HepG2 (cell line): Measurements from ENCODE around the gene LRRC8E.

Experiments used
- ASH2L ChIP-seq: fragments of 300-600, 200-600 bp; sonication (generic); IDR thresholded peaks from 2 replicates; pipeline ENCODE4 v1.7.0; 2017; ENCODE audit warnings: low read depth, mild to moderate bottlenecking, moderate library complexity, mixed read lengths, low read length; ENCODE audit not compliant: insufficient read length
- MEF2D ChIP-seq: sonication (generic); formaldehyde crosslinking; IDR thresholded peaks from 2 replicates; pipeline ENCODE4 v1.5.1; 2020; ENCODE audit warnings: mild to moderate bottlenecking, missing genetic modification reagents
- MIER2 ChIP-seq: IDR thresholded peaks from 2 replicates; pipeline ENCODE4 v1.6.1; 2016; ENCODE audit warnings: missing biosample characterization, missing genetic modification reagents
- TARDBP ChIP-seq: sonication (generic); formaldehyde crosslinking; IDR thresholded peaks from 2 replicates; pipeline ENCODE4 v1.8.0; 2022; ENCODE audit warnings: mild to moderate bottlenecking, missing genetic modification reagents
- ZNF749 ChIP-seq: sonication (generic); formaldehyde crosslinking; IDR thresholded peaks from 2 replicates; pipeline ENCODE4 v1.8.0; 2022; ENCODE audit warnings: mild to moderate bottlenecking, missing genetic modification reagents, moderate library complexity, borderline replicate concordance

DNA sequence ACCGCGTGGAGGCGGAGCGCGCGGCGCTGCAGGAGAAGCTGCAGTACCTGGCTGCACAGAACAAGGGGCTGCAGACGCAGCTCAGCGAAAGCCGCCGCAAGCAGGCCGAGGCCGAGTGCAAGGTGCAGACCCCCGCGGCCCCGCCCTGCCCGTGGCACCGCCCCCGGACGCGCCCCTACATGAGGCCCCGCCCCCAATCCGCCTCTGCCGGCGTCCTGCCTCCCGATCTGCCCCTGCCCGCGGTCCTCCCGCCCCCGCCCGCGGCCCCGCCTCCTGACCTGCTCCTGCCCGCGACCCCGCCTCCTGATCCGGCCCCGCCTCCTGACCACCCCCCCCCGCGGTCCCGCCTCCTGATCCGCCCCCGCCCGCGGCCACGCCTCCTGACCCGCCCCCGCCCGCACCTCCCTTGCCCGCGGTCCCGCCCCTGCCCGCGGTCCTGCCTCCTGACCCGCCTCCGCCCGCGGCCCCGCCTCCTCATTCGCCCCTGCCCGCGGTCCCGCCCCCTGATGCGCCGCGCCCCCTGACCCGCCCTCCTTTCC lies 25.8 kb upstream of the LRRC8E start:
- TF ChIP-seq MIER2 (CRISPR knock-in tag) (no peak), TARDBP (CRISPR knock-in tag) (no peak), ZNF749 (no peak), ASH2L (no peak), MEF2D (CRISPR knock-in tag) (no peak)
